ENCODE results near the gene SRGAP2C.
"Not testable (repeated sequence)": the region's sequence is repeated elsewhere in the genome, so short reads cannot be mapped to it uniquely, and the experiment has no call there.

GRCh38 chr1:121366171-121366570 lies 181.4 kb downstream of the SRGAP2C start:
- TF ChIP-seq, protein P1, sequence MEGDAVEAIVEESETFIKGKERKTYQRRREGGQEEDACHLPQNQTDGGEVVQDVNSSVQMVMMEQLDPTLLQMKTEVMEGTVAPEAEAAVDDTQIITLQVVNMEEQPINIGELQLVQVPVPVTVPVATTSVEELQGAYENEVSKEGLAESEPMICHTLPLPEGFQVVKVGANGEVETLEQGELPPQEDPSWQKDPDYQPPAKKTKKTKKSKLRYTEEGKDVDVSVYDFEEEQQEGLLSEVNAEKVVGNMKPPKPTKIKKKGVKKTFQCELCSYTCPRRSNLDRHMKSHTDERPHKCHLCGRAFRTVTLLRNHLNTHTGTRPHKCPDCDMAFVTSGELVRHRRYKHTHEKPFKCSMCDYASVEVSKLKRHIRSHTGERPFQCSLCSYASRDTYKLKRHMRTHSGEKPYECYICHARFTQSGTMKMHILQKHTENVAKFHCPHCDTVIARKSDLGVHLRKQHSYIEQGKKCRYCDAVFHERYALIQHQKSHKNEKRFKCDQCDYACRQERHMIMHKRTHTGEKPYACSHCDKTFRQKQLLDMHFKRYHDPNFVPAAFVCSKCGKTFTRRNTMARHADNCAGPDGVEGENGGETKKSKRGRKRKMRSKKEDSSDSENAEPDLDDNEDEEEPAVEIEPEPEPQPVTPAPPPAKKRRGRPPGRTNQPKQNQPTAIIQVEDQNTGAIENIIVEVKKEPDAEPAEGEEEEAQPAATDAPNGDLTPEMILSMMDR (IDR thresholded peaks at IDR 0.05; ENCODE audit: extremely low read depth in 1 of 2, insufficient read depth in 1 of 2, low read depth in 1 of 2, low read length in 2 of 2) = not testable (repeated sequence)
- not testable (repeated sequence) for TF ChIP-seq MYC (IDR thresholded peaks at IDR 0.05; ENCODE audit: low read depth, low read length); POLR2A (IDR thresholded peaks at IDR 0.05; ENCODE audit: low read depth, low read length); EZH2 (IDR thresholded peaks at IDR 0.05; ENCODE audit: borderline replicate concordance, low read depth, low read length, severe bottlenecking); POLR2AphosphoS5 (IDR thresholded peaks at IDR 0.05; ENCODE audit: insufficient read depth, low read depth, low read length); JUN (IDR thresholded peaks at IDR 0.05; ENCODE audit: borderline replicate concordance, insufficient read depth, insufficient read length, low read depth)
